GM19240 (cell line): Measurements from ENCODE around the gene MRPL36.
"Not testable (repeated sequence)": the region's sequence is repeated elsewhere in the genome, so short reads cannot be mapped to it uniquely, and the experiment has no call there.

Experiments
- DNase-seq: peaks from one replicate; pipeline ENCODE4 v3.0.0; 2011; ENCODE audit warnings: low spot score; ENCODE audit not compliant: insufficient read length

The MRPL36 gene

DNA sequence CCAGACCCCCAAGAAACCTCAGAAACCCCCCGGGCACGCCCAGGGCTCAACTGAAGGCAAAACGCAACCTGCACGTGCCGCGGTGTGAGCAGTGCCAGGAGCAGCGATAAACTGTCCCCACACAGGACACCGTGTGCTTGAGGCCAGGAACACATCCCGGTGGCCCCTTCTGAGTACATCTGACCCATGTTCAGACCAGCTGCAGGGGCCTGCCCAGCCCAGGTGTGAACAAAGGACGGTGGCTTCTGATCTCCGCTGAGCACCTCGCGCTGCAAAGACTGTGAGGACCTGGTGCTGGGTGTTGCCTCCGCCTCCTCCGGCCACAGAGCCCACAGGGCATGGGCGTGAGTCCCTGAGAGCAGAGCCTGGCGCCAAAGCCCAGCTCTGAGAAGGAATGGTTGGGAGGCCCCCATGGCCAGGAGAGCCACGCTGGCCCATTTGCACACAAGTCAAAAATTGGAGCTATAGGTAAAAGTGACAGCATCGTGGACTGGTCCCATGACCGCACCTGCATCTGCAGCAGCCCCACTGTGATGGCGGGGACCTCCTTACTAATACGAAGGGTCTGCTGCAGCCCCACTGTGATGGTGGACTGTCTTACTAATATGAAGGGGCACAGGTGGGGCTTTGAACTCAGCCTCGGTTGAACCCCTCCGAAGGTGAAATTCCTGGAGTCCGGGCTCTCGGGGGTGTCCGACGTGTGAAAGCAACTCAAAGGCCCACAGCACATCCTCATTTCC is 33.0 kb upstream of the MRPL36 start:
- no peak for DNase-seq

GRCh38 chr5:1831677-1832313 is 32.2 kb upstream of the MRPL36 start:
- DNase-seq = no peak

GRCh38 chr5:1831257-1831656 is 31.6 kb upstream of the MRPL36 start:
- no peak for DNase-seq

GRCh38 chr5:1830571-1831228 is 31.1 kb upstream of the MRPL36 start:
- DNase-seq = no peak

DNA sequence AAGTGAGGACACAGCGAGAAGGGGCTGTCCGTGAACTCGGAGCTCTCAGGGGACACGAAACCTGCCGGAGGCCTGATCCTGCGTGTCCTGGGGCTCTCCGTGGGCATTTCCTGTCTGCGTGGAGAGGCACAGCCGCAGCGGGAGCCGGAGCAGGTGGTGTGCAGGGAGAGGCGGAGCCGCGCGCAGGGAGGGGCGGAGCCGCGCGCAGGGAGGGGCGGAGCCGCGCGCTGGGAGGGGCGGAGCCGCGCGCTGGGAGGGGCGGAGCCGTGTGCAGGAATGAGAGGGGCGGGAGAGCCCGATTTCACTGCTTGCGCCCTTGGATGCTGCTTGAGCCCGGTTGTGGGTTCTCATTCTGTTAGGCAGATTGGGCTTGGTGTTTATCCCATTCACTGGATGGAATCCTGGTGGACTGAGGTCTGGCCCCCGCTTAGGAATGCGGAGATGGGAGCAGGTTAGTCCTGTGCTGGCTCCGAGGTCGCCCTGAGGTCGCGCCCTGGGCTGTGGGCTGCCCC is 28.3 kb upstream of the MRPL36 start:
- DNase-seq = peak; percentile 34

DNA sequence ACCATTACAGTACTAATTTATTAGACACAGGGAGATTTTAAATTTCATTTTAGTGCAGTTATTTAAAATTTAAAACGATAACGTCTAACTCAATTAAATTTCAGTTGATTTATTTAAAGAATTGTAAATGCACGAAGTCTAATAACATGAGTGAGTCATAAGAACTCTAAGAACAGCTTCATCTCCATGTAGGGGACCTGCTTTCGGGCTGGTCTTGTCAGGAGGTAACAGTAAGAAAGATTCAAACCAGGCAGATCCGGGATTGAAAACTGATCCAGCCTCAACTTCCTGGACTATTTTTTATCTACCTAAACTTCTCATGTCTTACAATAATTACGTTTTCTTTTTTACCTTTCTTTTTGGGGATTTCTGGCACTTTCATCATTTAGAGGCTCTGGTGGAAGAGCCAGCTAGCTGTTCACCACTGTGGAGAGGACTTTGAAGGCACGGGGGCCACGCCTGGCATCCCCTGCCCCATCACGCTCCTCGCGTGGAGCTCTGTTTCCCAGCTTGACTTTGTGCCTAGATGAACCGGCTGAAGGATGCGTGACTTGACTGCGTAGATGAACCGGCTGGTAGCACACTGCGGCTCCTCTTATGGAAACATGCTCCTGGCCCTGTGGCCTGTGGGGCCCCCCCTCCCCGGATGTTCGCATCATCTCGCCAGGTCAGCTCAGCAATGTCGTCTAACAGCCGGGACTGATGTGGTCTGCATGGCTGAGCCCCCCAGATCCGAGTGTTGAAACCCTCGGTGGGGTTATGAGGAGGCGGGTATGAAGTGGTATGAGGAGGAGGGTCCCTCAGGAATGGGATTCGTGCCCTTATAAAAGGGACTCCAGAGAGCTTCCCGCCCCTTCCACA is 27.6 kb upstream of the MRPL36 start:
- DNase-seq = no peak

GRCh38 chr5:1826235-1826980 is 26.8 kb upstream of the MRPL36 start:
- no peak for DNase-seq

DNA sequence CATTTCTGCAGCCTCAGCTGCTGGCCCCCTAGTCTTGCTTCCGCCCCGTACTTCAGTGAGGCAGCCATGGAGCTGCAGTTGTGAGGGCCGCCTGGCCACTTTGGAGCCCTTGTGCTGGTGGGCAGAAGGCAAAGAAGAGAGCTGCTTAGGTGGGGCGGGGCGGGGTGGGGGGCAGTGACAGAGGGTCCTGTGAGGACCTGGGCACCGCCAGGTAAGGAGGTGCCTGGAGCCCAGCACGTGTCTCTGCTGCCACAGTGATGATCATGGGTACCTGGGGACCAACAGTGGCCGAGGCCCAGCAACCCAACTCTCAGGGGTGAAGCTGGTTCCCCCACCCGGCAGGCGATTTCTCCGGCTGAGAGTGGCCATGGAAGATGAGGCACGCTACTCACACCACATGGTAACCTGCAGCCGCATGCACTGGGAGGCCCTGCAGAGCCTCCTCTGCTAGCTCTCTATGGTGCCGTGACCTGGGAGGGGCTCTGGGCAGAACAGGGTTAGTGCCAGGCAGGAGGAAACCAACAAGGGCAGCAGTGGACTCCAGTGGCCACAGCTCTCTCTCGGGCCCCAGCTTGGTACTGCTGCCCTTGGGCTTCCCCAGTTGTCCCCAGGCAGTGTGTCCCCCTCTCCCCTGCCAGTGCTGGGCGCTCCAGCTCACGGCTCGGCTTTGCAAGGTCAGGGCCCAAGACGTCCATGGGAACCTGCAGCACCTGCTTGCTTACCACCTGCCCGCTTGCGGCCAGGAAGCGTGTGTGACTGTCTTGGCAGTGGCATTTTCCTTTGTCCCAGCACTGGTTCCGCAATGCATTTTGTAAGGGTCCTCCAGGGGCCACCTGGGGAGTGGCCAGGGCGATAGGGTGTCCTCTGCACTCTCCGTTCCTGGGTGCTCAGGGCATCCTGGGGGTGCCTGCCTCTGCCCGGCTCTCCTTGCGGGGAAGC is 25.5 kb upstream of the MRPL36 start:
- DNase-seq = no peak

DNA sequence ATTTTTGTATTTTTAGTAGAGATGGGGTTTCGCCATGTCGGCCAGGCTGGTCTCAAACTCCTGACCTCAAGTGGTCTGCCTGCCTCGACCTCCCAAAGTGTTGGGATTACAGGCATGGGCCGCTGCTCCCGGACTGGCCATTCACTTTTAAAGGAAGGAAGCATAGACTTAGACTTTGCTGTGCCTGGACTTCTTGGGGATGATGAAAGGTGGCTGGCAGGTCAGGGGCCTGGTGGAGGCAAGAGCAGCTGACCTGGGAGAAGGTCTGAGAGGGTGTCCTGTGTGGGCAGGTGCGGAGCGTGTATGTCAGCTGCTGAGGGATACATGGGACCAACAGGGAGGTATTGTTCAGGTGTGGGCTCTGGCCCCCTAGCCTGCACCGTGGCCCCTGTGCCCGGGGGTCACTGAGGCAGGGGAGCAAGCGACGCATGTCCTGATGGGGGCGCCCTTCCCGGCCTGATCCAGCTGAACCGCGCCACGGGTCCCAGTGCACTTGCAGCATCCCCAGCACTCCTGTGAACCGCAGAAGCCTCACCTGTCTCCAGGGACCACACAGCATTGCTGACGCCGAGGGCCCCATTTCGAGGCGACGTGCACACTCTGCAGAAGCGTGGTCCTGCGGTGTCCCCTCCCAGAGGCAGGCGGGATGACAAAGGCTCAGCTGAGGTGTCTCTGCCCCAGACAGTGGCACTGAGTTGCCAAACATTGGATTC is 24.6 kb upstream of the MRPL36 start:
- DNase-seq = no peak

DNA sequence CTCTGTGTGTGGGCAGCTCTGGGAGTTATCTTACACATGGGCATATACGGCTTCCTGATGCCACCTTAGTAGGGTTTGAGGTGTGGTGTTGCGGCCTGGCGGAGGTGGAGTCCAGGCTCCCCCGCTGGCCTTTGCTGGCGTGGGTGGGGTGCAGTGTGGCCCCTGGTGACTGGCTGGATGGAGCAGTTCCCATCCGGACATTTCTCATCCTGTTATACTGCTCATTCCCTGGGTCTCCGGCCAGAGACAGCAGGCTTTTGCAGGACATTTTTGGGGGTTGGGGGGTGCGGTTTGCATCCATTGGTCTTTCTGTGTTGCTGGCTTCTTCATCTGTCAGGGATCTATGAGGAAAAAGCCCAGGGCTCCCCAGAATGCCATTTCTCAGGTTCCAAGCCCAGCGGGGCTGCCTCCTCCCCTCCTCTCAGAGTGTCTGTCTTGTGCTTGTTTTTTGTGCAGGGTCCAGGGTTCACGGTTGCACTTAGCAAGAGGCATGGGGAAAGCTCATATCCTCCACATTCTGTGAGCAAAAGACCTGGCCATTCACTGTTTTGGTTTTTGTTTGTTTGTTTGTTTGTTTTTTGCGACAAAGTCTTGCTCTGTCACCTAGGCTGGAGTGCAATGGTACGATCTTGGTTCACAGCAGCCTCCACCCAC is 23.9 kb upstream of the MRPL36 start:
- DNase-seq = no peak

- no peak for DNase-seq
Observed at GRCh38 chr5:1821862-1822261, 22.2 kb upstream of the MRPL36 start.

GRCh38 chr5:1820926-1821325 is 21.3 kb upstream of the MRPL36 start:
- DNase-seq = no peak

DNA sequence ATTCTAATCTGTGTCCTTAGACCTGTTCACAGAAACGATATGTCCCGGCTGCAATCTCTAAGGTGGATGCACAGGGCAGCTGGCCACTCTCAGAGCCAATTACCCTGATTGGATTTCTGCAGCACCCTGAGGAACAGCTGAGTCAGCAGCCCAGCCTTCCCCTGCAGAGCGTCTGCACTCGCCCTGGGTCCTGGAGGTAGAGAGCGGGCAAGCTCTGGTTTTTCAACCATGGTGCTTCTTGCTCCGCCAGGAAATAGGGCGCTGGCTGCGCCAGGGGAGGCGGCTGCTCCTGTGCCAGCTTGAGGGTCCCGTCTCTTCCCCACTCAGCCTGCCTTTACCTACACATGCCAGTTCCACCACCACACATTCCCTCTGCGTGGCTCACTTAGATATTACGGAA is 20.7 kb upstream of the MRPL36 start:
- DNase-seq = no peak

GRCh38 chr5:1819458-1819857 is 19.8 kb upstream of the MRPL36 start:
- no peak for DNase-seq

DNA sequence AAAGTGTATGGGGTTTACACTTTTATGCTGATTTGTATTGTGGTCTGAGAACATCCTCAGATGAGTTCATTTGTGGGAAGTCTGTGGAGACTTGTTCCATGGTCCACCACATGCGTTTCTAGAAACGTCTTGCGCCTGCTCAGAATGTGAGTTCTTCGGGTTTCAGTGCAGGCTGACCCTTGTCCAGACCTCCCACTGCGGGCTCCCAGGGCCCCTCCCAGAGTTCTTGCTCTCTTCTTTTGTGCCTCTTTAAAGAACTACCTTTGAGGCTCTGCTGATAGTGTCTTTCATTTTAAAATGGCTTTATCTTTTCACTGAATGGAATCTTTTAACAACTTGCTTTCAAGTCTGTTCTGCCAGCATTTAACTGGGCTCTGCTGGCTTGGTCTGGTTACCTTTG is 19.1 kb upstream of the MRPL36 start:
- no peak for DNase-seq

DNA sequence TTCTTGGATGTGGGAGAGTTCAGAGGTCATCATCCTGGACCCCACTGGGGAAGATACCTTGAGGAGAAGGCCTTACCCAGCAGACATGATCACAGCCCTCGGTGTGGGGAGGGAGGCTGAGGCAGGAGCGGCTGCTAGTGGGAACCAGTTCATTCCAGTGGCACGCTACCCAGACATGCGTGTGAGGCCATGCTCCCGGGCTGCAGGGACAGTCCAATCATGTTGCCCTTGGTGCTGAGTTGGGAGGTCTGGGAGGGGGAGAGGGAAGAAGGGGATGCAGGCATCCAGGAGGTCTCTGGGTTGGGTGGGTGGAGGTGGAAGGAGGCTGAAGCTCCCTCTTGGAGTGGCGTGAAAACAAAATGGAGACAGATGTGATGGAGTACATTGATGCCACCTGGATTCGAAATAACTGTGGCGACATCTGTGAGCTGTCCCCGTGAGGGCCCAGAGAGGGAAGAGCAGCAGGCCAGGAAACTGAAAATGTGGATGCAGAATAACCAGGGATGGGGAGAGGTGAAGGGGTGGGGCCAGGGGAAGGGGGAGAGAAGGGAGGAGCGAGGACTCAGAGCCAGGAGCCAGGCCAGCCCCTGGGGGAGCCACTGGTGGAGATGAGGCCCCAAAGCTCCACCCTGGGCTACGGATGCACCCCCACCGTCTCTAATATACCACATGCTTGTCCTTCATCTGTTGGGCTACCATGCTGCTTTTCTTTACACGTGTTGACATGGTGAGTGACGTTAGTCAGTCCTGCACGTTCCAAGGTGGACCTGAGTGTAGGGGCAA is 17.8 kb upstream of the MRPL36 start:
- no peak for DNase-seq

DNA sequence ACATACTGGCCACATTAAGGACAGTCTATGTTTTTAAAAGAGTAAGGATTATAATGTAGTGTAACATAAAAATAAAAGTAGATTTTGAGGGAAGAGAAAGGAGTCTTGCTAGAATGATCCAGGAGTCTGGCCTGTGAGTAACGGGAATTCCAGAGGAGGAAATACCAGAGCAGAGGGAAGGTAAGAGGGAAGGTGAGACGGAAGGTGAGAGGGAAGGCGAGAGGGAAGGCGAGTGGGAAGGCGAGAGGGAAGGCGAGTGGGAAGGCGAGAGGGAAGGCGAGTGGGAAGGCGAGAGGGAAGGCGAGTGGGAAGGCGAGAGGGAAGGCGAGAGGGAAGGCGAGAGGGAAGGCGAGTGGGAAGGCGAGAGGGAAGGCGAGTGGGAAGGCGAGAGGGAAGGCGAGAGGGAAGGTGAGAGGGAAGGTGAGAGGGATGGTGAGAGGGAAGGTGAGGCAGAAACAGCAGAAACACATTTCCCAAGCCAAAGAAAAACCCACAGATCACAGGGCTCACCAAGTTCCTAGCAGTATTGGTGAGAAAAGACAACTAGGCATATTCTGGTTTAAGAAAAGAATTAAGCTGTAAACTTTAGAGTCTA is 17.0 kb upstream of the MRPL36 start:
- not testable (repeated sequence) for DNase-seq
